ENCODE data around the gene JARID2. TPM values are rescaled to one million over a fixed set of nuclear protein-coding genes. Genes with fewer than 3 reads are reported as not detected.

Gene JARID2
- total and polyA plus RNA-seq, 2 of the 8 experiments (the other 6 are each of a cell fraction or from before 2014, with no cell fraction given) = 60.1 to 239 TPM

- TF ChIP-seq HDAC2 (IDR thresholded peaks at IDR 0.05; ENCODE audit: borderline replicate concordance in 1 of 2, low read depth in 2 of 2, low read length in 2 of 2) (no peak), TCF12 (IDR thresholded peaks at IDR 0.05; ENCODE audit: low read depth, low read length) (no peak), USF2 (IDR thresholded peaks at IDR 0.05; ENCODE audit: low read length) (no peak)
These were observed 188.4 kb downstream of the JARID2 start (continued) for GRCh38 chr6:15434263-15434662.
